Astrocyte (in vitro differentiated cells and primary cell): ENCODE measurements around the gene CDH7. TPM values are rescaled to one million over a fixed set of nuclear protein-coding genes. Genes with fewer than 3 reads are reported as not detected.
A peak's percentile ranks its signal among the peaks of the same experiment; 100 is the strongest.

ENCODE experiments used
- DNase-seq: peaks from one replicate; pipeline ENCODE4 v3.0.0-alpha.2; 2010; ENCODE audit warnings: low read depth
- FAIRE-seq: peaks from 2 replicates; lab custom pipeline; 2011; peaks lifted over from hg19 to GRCh38; lab: Jason Lieb, UNC
- H2AFZ ChIP-seq: 2 replicates; pipeline ENCODE4 v1.6.0; 2012; ENCODE audit warnings: low read depth, low read length, inconsistent platforms
- H3K27ac ChIP-seq: 2 replicates; pipeline ENCODE4 v1.5.1; 2011; ENCODE audit warnings: low read depth, low read length, inconsistent platforms
- H3K27me3 ChIP-seq: 2 replicates; pipeline ENCODE4 v1.6.0; 2011; ENCODE audit warnings: low read length, inconsistent platforms; ENCODE audit not compliant: insufficient read depth
- H3K36me3 ChIP-seq: 2 replicates; pipeline ENCODE4 v1.5.1; 2011; ENCODE audit warnings: low read length, inconsistent platforms; ENCODE audit not compliant: insufficient read depth
- H3K4me1 ChIP-seq: 2 replicates; pipeline ENCODE4 v1.5.1; 2011; ENCODE audit warnings: low read length, inconsistent platforms; ENCODE audit not compliant: insufficient read depth
- H3K4me2 ChIP-seq: 2 replicates; pipeline ENCODE4 v1.6.0; 2012; ENCODE audit warnings: low read length, inconsistent platforms
- H3K4me3 ChIP-seq: 2 replicates; pipeline ENCODE4 v1.5.1; 2011; ENCODE audit warnings: low read depth, mild to moderate bottlenecking, low read length, inconsistent platforms; ENCODE audit not compliant: insufficient read depth
- H3K79me2 ChIP-seq: 2 replicates; pipeline ENCODE4 v1.6.0; 2012; ENCODE audit warnings: mild to moderate bottlenecking, low read length, inconsistent platforms; ENCODE audit not compliant: insufficient read depth
- H3K9ac ChIP-seq: 2 replicates; pipeline ENCODE4 v1.6.0; 2012; ENCODE audit warnings: mild to moderate bottlenecking, low read length, inconsistent platforms
- H3K9me3 ChIP-seq: 2 replicates; pipeline ENCODE4 v1.5.1; 2012; ENCODE audit warnings: low read depth, mild to moderate bottlenecking, low read length, inconsistent platforms; ENCODE audit not compliant: insufficient read depth
- H4K20me1 ChIP-seq: 2 replicates; pipeline ENCODE4 v1.6.0; 2012; ENCODE audit warnings: low read length, inconsistent platforms; ENCODE audit not compliant: insufficient read depth
- H3K27ac Mint-ChIP-seq: one replicate; pipeline ENCODE4 v1.8.0; 2021; ENCODE audit warnings: mild to moderate bottlenecking, mixed read lengths; ENCODE audit not compliant: unreplicated experiment
- H3K27me3 Mint-ChIP-seq: one replicate; pipeline ENCODE4 v1.8.0; 2021; ENCODE audit warnings: low read depth, mixed read lengths; ENCODE audit not compliant: unreplicated experiment
- H3K36me3 Mint-ChIP-seq: one replicate; pipeline ENCODE4 v1.8.0; 2021; ENCODE audit warnings: low read depth, mixed read lengths; ENCODE audit not compliant: unreplicated experiment
- H3K4me1 Mint-ChIP-seq: one replicate; pipeline ENCODE4 v1.8.0; 2021; ENCODE audit warnings: low read depth, mixed read lengths; ENCODE audit not compliant: unreplicated experiment
- H3K4me3 Mint-ChIP-seq: one replicate; pipeline ENCODE4 v1.8.0; 2021; ENCODE audit warnings: mild to moderate bottlenecking, moderate library complexity, mixed read lengths; ENCODE audit not compliant: unreplicated experiment
- H3K9me3 Mint-ChIP-seq: one replicate; pipeline ENCODE4 v1.8.0; 2021; ENCODE audit warnings: mild to moderate bottlenecking, mixed read lengths; ENCODE audit not compliant: unreplicated experiment
- EZH2 ChIP-seq: IDR thresholded peaks from 2 replicates; pipeline ENCODE4 v1.6.1; 2012; ENCODE audit warnings: mild to moderate bottlenecking, low read length, inconsistent platforms; ENCODE audit not compliant: insufficient read depth
- total RNA-seq: library from RNA; stranded (reverse); gene quantifications from 2 replicates; pipeline ENCODE4 v1.2.1, GENCODE V29; 2021
- TF ChIP-seq, protein P1 (sequence below): IDR thresholded peaks from 2 replicates; pipeline ENCODE4 v1.5.1; 2011; ENCODE audit warnings: low read depth, mild to moderate bottlenecking, inconsistent platforms, low read length, moderate library complexity; ENCODE audit not compliant: insufficient read depth

The CDH7 gene
- total RNA-seq, 1 donor from 2014 or later, result 0.43 TPM

DNA sequence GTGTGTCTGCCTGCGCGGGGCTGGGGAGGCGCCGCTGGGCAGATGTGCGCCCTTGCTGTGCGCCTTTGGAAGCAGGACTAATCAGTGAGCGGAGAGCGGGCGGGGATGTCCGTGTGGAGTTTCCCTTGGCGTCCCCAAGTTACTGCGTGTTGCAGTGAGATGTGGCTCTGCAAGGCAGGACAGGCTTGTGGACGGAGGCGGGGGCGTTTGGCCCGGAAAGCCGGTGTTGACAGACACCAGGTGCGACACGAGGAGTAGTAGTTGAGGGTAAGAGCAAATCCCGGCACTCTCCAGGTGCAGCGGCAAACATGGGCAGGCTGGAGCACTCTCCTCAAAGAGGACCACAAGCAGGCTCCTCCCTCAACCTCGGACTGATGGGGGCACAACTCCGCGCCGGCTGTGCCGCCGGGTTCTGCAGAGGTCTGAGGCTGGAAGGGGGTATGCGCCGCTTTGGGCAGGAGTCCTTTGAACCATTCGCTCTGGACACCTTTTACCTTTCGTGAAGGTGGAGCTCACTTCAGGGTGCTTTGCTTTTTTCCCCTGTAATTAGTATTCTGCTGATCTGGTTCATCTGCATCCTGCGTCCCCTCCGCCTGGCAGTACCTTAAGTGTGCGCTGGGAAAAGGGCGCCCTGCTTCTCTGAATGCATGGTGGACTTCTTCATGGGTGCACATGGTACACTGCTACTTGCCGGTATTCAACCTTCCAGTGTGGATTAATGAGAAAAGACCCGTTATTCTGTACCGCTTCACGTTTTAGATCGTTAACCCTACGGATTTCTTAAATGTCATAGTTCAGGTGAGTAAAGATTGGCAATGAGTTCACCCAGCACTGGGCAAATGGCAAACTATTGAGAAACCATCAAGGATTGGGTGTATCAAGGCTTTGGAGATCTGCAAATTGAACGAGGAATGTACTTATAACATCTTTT, 608 bp downstream of the CDH7 start:
- DNase-seq (peak; percentile 2), FAIRE-seq (no peak)
- no peaks in the 10 kb centered on the region for H3K36me3 ChIP-seq
- H3K9ac ChIP-seq, result no peak overlapping the region
- Mint-ChIP-seq H3K9me3 (peaks cover 5% of the 10 kb centered on the region), H3K27me3 (peaks cover 11% of the 10 kb centered on the region), H3K4me1 (peaks cover 29% of the 10 kb centered on the region), H3K4me3 (peak overlapping the region; percentile 82), H3K27ac (no peak overlapping the region), H3K36me3 (no peaks in the 10 kb centered on the region)
- peak overlapping the region; percentile 39 for H2AFZ ChIP-seq
- peak overlapping the region; percentile 39 for H3K4me3 ChIP-seq
- peaks cover 12% of the 10 kb centered on the region for H3K27me3 ChIP-seq
- H4K20me1 ChIP-seq, result no peaks in the 10 kb centered on the region
- H3K9me3 ChIP-seq, result no peaks in the 10 kb centered on the region
- peak overlapping the region; percentile 81 for H3K4me2 ChIP-seq
- no peak overlapping the region for H3K27ac ChIP-seq
- peaks cover 2% of the 10 kb centered on the region for H3K4me1 ChIP-seq
- H3K79me2 ChIP-seq, result no peaks in the 10 kb centered on the region
- peak; percentile 39 for TF ChIP-seq EZH2
- TF ChIP-seq, protein P1, sequence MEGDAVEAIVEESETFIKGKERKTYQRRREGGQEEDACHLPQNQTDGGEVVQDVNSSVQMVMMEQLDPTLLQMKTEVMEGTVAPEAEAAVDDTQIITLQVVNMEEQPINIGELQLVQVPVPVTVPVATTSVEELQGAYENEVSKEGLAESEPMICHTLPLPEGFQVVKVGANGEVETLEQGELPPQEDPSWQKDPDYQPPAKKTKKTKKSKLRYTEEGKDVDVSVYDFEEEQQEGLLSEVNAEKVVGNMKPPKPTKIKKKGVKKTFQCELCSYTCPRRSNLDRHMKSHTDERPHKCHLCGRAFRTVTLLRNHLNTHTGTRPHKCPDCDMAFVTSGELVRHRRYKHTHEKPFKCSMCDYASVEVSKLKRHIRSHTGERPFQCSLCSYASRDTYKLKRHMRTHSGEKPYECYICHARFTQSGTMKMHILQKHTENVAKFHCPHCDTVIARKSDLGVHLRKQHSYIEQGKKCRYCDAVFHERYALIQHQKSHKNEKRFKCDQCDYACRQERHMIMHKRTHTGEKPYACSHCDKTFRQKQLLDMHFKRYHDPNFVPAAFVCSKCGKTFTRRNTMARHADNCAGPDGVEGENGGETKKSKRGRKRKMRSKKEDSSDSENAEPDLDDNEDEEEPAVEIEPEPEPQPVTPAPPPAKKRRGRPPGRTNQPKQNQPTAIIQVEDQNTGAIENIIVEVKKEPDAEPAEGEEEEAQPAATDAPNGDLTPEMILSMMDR, result no peak

DNA sequence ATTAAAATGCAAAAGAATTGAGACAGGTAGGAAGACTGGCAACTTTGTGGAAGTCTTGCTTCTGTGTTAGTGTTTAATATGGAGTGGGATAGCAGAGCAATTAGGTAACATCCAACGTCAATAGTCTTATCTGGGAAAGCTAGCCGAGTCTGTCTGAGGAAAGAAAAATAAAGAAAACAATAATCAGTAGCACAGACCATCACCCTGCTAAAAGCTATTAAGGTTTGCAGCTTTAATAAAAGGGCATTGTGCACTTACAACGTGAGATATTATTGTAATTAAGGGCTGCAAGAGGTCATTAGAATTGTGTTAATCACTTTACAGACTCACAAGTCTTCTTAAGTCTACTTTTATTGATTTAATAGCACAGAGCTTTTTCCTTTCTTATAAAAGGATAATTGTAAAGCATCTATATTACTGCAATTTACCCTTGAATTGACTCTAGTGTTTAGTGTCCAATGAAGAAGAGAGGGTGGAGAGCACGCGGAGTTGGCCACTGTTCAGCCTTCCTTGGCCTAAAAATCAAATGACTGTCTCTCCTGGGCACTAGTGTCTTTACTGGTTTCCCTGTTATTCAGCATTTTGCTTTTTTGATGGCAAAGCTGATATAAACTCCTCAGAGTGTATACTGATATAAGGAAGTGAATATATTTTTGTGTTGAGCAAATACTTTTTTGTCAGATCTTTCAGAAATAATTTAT, 2.0 kb downstream of the CDH7 start:
- TF ChIP-seq EZH2, result no peak
- TF ChIP-seq, protein P1, result no peak
- Mint-ChIP-seq H3K36me3 (no peaks in the 10 kb centered on the region), H3K4me1 (peaks cover 29% of the 10 kb centered on the region), H3K27ac (no peak overlapping the region), H3K4me3 (no peak overlapping the region), H3K9me3 (peaks cover 5% of the 10 kb centered on the region), H3K27me3 (peaks cover 11% of the 10 kb centered on the region)
- no peaks in the 10 kb centered on the region for H3K9me3 ChIP-seq
- no peak overlapping the region for H3K9ac ChIP-seq
- no peak overlapping the region for H2AFZ ChIP-seq
- no peaks in the 10 kb centered on the region for H4K20me1 ChIP-seq
- H3K27me3 ChIP-seq, result peaks cover 12% of the 10 kb centered on the region
- no peak overlapping the region for H3K4me2 ChIP-seq
- no peaks in the 10 kb centered on the region for H3K79me2 ChIP-seq
- no peaks in the 10 kb centered on the region for H3K36me3 ChIP-seq
- H3K27ac ChIP-seq, result no peak overlapping the region
- no peak overlapping the region for H3K4me3 ChIP-seq
- peaks cover 2% of the 10 kb centered on the region for H3K4me1 ChIP-seq
- DNase-seq (no peak), FAIRE-seq (no peak)
